ENCODE measurements around the gene ARHGAP6.

Gene ARHGAP6

DNA sequence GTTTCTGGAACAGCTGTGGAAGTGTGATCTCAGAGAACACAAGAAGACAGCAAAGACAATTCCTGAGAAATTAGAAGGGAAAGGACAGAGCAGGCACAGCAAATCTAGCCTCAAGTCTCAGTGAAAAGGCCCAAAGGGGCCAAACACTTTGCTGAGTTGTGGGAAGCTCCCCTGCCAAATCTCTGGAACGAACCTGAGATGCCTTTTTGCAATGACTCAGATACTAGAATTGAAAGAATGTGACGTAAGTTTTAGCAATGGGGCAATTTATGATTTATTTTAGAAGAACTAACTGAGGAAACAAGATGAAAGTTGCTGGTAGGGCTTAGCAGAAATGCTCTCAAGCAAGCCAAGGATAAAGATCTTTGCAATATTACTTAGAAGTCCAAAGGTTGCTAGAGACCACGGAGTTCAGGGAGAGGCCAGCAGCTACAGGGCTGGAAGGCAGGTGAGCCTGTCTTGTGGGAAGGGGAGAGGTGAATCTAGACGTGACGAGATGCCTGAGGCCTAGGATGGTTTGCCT is 279.7 kb downstream of the ARHGAP6 start:
- Histone ChIP-seq H3K36me3 (ENCODE audit: control insufficient read depth, insufficient read depth, low read length) (no peaks in the 10 kb centered on the region), H3K4me3 (replicated peaks; ENCODE audit: low read depth, low read length) (no peak overlapping the region), H3K27me3 (replicated peaks; ENCODE audit: control insufficient read depth, insufficient read depth, low read length) (no peaks in the 10 kb centered on the region)
- no peak for DNase-seq (ENCODE audit: extremely low read depth, insufficient read length)
- TF ChIP-seq, protein P1, sequence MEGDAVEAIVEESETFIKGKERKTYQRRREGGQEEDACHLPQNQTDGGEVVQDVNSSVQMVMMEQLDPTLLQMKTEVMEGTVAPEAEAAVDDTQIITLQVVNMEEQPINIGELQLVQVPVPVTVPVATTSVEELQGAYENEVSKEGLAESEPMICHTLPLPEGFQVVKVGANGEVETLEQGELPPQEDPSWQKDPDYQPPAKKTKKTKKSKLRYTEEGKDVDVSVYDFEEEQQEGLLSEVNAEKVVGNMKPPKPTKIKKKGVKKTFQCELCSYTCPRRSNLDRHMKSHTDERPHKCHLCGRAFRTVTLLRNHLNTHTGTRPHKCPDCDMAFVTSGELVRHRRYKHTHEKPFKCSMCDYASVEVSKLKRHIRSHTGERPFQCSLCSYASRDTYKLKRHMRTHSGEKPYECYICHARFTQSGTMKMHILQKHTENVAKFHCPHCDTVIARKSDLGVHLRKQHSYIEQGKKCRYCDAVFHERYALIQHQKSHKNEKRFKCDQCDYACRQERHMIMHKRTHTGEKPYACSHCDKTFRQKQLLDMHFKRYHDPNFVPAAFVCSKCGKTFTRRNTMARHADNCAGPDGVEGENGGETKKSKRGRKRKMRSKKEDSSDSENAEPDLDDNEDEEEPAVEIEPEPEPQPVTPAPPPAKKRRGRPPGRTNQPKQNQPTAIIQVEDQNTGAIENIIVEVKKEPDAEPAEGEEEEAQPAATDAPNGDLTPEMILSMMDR (IDR thresholded peaks at IDR 0.05; ENCODE audit: insufficient read depth, low read length, poor library complexity, severe bottlenecking): no peak

DNA sequence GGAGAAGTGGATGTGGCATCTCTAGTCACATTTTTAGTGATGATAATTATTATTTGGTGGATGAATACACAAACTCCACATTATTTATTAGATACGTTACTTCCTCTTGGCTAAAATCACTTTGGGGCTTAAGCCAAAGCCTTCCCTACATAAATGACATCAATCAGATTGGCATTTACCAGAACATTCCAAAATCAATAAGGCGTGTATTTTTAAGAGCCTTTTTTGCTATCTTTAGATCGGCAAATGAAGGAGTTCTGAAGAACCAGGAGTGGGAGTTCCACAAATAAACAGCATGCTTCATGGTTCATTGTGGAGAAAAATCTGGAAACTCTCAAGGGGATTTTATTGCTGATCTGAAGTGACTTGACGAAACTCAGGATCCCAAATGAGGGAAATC is 282.8 kb downstream of the ARHGAP6 start:
- TF ChIP-seq, protein P1 (IDR thresholded peaks at IDR 0.05; ENCODE audit: insufficient read depth, low read length, poor library complexity, severe bottlenecking): no peak
- H3K27me3 ChIP-seq (replicated peaks; ENCODE audit: control insufficient read depth, insufficient read depth, low read length): no peaks in the 10 kb centered on the region
- DNase-seq (ENCODE audit: extremely low read depth, insufficient read length): no peak
- no peaks in the 10 kb centered on the region for H3K36me3 ChIP-seq (ENCODE audit: control insufficient read depth, insufficient read depth, low read length)
- H3K4me3 ChIP-seq (replicated peaks; ENCODE audit: low read depth, low read length): no peak overlapping the region

DNA sequence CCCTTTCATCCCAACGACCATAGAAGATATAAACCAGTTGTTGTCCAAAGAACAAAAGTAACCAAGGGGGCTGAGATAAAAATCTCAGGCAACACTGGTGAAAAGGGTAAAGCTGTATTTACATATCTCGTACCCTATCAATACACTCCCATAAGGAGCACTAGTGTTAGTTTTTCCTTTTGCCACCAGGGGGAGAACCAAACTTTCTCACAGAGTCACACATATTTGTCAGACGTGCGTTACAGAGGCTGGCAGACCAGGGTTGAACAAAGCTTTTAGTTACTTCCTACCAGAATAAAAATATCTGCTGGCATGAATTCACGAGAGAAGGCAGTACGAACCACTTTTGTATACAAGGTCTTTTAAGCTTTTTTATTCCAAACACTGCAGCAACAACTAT is 284.3 kb downstream of the ARHGAP6 start:
- TF ChIP-seq, protein P1 (IDR thresholded peaks at IDR 0.05; ENCODE audit: insufficient read depth, low read length, poor library complexity, severe bottlenecking): peak; percentile 77
- Histone ChIP-seq H3K4me3 (replicated peaks; ENCODE audit: low read depth, low read length) (no peak overlapping the region), H3K36me3 (ENCODE audit: control insufficient read depth, insufficient read depth, low read length) (no peaks in the 10 kb centered on the region), H3K27me3 (replicated peaks; ENCODE audit: control insufficient read depth, insufficient read depth, low read length) (no peaks in the 10 kb centered on the region)
- peak; percentile 1 for DNase-seq (ENCODE audit: extremely low read depth, insufficient read length)

DNA sequence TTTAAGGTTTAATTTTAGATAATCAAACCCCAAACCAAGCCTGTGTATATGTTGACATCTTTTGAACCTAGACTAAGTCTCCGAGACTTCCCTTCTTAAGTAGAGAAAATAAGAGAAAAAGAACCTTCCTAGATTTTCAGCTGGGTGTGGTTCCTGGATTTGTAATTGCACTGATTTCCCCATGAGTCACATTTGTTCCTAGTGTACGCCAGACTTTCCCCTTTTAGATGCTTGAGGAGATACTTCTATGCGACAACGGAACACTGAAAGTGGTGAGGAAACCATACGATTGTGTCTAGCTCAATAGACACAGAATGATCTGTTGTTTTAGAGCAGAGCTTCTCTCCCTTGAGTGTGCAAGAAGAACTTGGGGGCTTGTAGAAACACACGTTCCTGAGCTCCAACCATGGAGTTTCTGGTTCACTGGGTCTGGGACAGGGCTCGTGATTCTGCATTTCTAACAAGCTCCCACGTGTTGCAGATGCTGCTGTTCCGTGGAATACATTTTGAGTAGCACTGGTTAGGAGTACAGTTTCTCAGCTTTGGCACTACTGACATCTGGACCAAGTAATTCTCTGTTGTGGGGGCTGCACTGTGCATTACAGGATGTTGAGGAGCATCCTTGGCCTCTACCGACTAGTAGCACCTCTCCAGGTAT is 285.4 kb downstream of the ARHGAP6 start:
- Histone ChIP-seq H3K4me3 (replicated peaks; ENCODE audit: low read depth, low read length) (no peak overlapping the region), H3K27me3 (replicated peaks; ENCODE audit: control insufficient read depth, insufficient read depth, low read length) (no peaks in the 10 kb centered on the region), H3K36me3 (ENCODE audit: control insufficient read depth, insufficient read depth, low read length) (no peaks in the 10 kb centered on the region)
- TF ChIP-seq, protein P1 (IDR thresholded peaks at IDR 0.05; ENCODE audit: insufficient read depth, low read length, poor library complexity, severe bottlenecking): no peak
- no peak for DNase-seq (ENCODE audit: extremely low read depth, insufficient read length)

DNA sequence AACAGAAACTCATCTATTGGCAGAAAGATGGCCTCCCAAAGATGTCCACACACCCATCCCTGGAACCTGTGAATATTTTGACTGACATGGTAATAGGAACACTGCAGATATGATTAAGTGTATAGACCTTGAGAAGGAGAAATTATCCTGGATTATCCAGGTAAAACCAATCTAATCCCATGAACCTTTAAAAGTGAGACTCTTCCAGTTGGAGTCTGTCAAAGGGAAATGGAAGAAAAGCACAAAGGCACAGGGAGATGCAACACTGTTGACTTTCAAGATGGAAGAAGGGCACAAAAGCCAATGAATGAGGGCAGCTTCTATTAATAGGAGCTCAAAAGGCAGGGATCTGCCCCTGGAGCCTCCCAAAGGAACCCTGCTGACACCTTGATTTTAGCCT is 289.6 kb downstream of the ARHGAP6 start:
- Histone ChIP-seq H3K4me3 (replicated peaks; ENCODE audit: low read depth, low read length) (no peak overlapping the region), H3K36me3 (ENCODE audit: control insufficient read depth, insufficient read depth, low read length) (no peaks in the 10 kb centered on the region), H3K27me3 (replicated peaks; ENCODE audit: control insufficient read depth, insufficient read depth, low read length) (no peaks in the 10 kb centered on the region)
- no peak for DNase-seq (ENCODE audit: extremely low read depth, insufficient read length)
- TF ChIP-seq, protein P1 (IDR thresholded peaks at IDR 0.05; ENCODE audit: insufficient read depth, low read length, poor library complexity, severe bottlenecking): no peak

Measured in GM06990 (cell line).